Thoracic aorta (tissue), 2 donors: ENCODE results near the gene LZTS3. TPM values are rescaled to one million over a fixed set of nuclear protein-coding genes. Genes with fewer than 3 reads are reported as not detected.
A peak's percentile ranks its signal among the peaks of the same experiment; 100 is the strongest.
"Not testable (repeated sequence)": the region's sequence is repeated elsewhere in the genome, so short reads cannot be mapped to it uniquely, and the experiment has no call there.

Experiments
- ATAC-seq: fragments of 150-250 bp; one replicate; pipeline ENCODE4 v1.8.0; 2017; ENCODE audit warnings: low read depth; ENCODE audit not compliant: insufficient number of reproducible peaks, low FRiP score
- DNase-seq: peaks from one replicate; pipeline ENCODE4 v3.0.0-alpha.2; 2020; ENCODE audit warnings: low spot score
- H3K27ac ChIP-seq, 2 donors: fragments of 200-600 bp; sonication (generic); 1 replicate in 1 of 2; 2 replicates in 1 of 2; pipeline ENCODE4 v1.5.1; 2016; ENCODE audit warnings: mild to moderate bottlenecking in 2 of 2, moderate library complexity in 2 of 2
- H3K27me3 ChIP-seq: fragments of 200-600 bp; sonication (generic); replicated peaks from 2 replicates; pipeline ENCODE4 v1.6.0; 2016; ENCODE audit warnings: mild to moderate bottlenecking; ENCODE audit not compliant: insufficient read depth
- H3K36me3 ChIP-seq: fragments of 200-600 bp; sonication (generic); one replicate; pipeline ENCODE4 v1.5.1; 2016
- H3K4me1 ChIP-seq, 2 donors: fragments of 200-600 bp; sonication (generic); 1 replicate in 1 of 2; 2 replicates in 1 of 2; pipeline versions ENCODE4 v1.5.1 to v1.6.0; 2016; ENCODE audit warnings: low read depth in 2 of 2, mild to moderate bottlenecking in 1 of 2; ENCODE audit not compliant: control insufficient read depth in 1 of 2
- H3K4me3 ChIP-seq: fragments of 200-600 bp; sonication (generic); 2 replicates; pipeline ENCODE4 v1.5.1; 2016; ENCODE audit warnings: mild to moderate bottlenecking
- H3K9me3 ChIP-seq: fragments of 200-600 bp; sonication (generic); 2 replicates; pipeline ENCODE4 v1.5.1; 2016
- CTCF ChIP-seq: fragments of 200-600 bp; sonication (generic); IDR thresholded peaks from one replicate; pipeline ENCODE4 v1.5.1; 2019; ENCODE audit warnings: antibody characterized with exemption
- total RNA-seq, 2 donors: library from RNA; depleted of rRNA; stranded (reverse); fragments of >200 nt; gene quantifications; one replicate each; pipeline versions ENCODE4 v1.1.0 to v1.2.3, GENCODE V29; 2016

The LZTS3 gene
- total RNA-seq = 10 to 100 TPM in 1 of 2 donors, 1 to 10 TPM in 1; 9.5 to 18.1 TPM

- Histone ChIP-seq H3K27ac (peak within 1 kb of the TSS; percentile 20 to 55), H3K9me3 (no peaks in the 10 kb centered on the region), H3K36me3 (no peaks in the 10 kb centered on the region), H3K27me3 (no peaks in the 10 kb centered on the region), H3K4me1 (peaks cover 5 to 24% of the 10 kb centered on the region in 2 donors), H3K4me3 (peak within 1 kb of the TSS; percentile 78)
- peak; percentile 21 for DNase-seq
- ATAC-seq = peak; percentile 35
- TF ChIP-seq CTCF = no peak
Measured at GRCh38 chr20:3172933-3173609, at the start of gene LZTS3. Gene LZTS3 (minus strand): TSS chr20:3173549. CDS start chr20:3167163, 6,386 bp downstream.

- Histone ChIP-seq H3K27me3 (no peaks in the 10 kb centered on the region), H3K9me3 (no peaks in the 10 kb centered on the region), H3K4me3 (no peak overlapping the region), H3K4me1 (peaks cover 0 to 6% of the 10 kb centered on the region in 2 donors), H3K27ac (no peak overlapping the region), H3K36me3 (peaks cover 13% of the 10 kb centered on the region)
- DNase-seq = no peak
- no peak for ATAC-seq
- TF ChIP-seq CTCF = no peak
Measured at GRCh38 chr20:3221398-3222226, 48.3 kb upstream of the LZTS3 start.

GRCh38 chr20:3218307-3218988, 45.1 kb upstream of the LZTS3 start:
- TF ChIP-seq CTCF = peak; percentile 89
- Histone ChIP-seq H3K4me3 (no peak overlapping the region), H3K36me3 (peaks cover 11% of the 10 kb centered on the region), H3K4me1 (peaks cover 0 to 6% of the 10 kb centered on the region in 2 donors), H3K27ac (no peak overlapping the region), H3K27me3 (no peaks in the 10 kb centered on the region), H3K9me3 (no peaks in the 10 kb centered on the region)
- no peak for DNase-seq
- no peak for ATAC-seq

GRCh38 chr20:3215359-3215917, 42.1 kb upstream of the LZTS3 start:
- ATAC-seq, H3K36me3 ChIP-seq, H3K27me3 ChIP-seq: not testable (repeated sequence)

GRCh38 chr20:3213226-3213625, 39.9 kb upstream of the LZTS3 start:
- Histone ChIP-seq H3K9me3 (no peaks in the 10 kb centered on the region), H3K4me1 (peaks cover 9 to 15% of the 10 kb centered on the region in 2 donors), H3K36me3 (no peaks in the 10 kb centered on the region), H3K27me3 (no peaks in the 10 kb centered on the region), H3K4me3 (no peak overlapping the region), H3K27ac (no peak overlapping the region)
- DNase-seq (no peak), ATAC-seq (no peak)
- TF ChIP-seq CTCF = no peak

More at GRCh38 chr20:3215359-3215917, 42.1 kb upstream of the LZTS3 start:
- H3K4me3 ChIP-seq, DNase-seq, H3K4me1 ChIP-seq, H3K9me3 ChIP-seq, H3K27ac ChIP-seq: not testable (repeated sequence)
